Retinal pigment epithelial cell (primary cell): ENCODE measurements around the gene ST8SIA1.

Source experiments
- DNase-seq: peaks from one replicate; pipeline ENCODE4 v3.0.0-alpha.2; 2010; ENCODE audit warnings: low read depth
- H3K4me3 ChIP-seq: 2 replicates; pipeline ENCODE4 v1.5.1; 2011; ENCODE audit warnings: mild to moderate bottlenecking, low read length, control low read depth, moderate library complexity
- TF ChIP-seq, protein P1 (sequence below): conservative IDR thresholded peaks from 2 replicates; pipeline ENCODE4 v1.5.1; 2011; ENCODE audit warnings: low read depth, low read length, control low read depth, inconsistent platforms

The ST8SIA1 gene

DNA sequence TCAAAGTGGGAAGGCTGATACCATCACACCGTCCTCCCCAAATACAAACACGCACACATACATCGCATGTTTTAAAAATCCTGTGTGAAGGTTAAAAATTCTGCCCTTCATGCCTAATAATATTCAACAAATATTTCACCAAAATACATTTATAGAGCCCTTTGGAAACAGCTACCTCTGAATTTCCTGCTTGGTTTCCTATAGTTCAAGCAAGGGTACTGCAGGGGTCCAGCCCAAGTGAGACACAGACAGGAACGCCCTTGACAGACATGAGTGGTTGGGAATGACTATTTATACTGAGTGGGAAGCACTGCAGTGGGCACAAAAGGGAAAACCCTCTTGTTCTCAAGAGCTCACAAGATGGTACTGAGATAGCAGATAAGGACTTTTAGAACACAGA is 51.0 kb downstream of the ST8SIA1 start:
- H3K4me3 ChIP-seq: no peak overlapping the region
- TF ChIP-seq, protein P1, sequence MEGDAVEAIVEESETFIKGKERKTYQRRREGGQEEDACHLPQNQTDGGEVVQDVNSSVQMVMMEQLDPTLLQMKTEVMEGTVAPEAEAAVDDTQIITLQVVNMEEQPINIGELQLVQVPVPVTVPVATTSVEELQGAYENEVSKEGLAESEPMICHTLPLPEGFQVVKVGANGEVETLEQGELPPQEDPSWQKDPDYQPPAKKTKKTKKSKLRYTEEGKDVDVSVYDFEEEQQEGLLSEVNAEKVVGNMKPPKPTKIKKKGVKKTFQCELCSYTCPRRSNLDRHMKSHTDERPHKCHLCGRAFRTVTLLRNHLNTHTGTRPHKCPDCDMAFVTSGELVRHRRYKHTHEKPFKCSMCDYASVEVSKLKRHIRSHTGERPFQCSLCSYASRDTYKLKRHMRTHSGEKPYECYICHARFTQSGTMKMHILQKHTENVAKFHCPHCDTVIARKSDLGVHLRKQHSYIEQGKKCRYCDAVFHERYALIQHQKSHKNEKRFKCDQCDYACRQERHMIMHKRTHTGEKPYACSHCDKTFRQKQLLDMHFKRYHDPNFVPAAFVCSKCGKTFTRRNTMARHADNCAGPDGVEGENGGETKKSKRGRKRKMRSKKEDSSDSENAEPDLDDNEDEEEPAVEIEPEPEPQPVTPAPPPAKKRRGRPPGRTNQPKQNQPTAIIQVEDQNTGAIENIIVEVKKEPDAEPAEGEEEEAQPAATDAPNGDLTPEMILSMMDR: no peak
- DNase-seq: no peak

DNA sequence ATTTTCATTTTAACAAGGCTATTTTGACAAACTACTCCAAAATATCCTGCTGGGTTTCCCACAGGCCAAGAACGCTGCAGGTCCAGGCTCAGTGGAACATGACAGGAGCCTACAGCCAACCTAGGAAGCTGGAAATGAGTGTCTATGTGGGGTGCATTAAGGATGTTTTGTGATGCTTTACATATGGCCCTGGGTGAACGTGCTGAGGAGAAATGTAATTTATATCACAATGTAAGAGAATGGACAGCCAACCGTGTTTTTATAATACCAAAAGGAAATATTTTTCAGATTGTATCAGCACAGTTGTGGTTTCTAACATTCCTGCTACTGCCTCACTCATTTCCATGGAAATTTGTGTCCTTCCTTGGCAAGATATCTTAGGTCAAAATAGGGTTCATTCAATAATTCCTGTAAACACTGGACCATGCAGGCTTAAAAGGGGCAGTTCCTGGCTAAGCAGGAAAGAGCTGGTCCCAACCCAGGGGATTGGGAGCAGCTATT is 51.5 kb downstream of the ST8SIA1 start:
- TF ChIP-seq, protein P1: no peak
- peak; percentile 62 for DNase-seq
- H3K4me3 ChIP-seq: no peak overlapping the region

DNA sequence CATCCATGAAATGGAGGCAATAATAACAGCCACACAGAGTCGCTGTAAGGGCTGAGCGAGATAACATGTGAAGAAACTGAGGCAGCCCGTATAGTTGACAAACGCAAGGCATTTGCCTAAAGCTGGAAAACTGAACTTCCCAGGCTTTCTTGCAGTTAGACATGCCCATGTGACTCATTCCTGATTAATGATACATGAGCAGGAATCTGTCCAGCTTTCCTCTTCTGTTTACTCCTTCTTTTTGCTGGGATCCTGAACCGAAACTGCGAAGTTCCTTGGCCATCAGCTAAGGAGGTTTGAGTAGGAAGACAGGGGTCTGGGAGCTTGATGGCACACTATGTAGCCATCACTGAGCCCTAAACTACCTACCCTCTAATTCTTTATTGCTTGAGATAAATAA is 52.2 kb downstream of the ST8SIA1 start:
- peak; percentile 52 for DNase-seq
- TF ChIP-seq, protein P1: no peak
- no peak overlapping the region for H3K4me3 ChIP-seq

DNA sequence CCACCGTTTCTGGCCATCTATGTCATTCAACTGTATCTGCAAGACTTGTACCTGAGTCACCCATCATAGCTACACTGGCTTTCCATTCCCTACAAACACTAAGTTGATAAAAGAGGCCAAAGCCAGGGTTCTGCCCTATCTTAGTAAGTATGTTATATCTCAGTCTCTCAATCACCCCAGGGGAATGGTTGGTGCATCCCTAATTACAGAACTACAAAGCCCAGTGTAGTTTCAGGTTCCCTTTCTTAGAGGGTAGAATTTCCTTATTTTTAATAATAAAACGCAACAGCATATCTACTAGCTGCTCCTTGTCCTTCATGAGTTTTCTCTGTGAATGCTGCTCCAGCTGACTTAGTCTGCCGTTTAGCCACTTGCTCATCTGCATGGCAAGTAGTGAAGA is 57.6 kb downstream of the ST8SIA1 start:
- H3K4me3 ChIP-seq: no peak overlapping the region
- no peak for DNase-seq
- TF ChIP-seq, protein P1: no peak

DNA sequence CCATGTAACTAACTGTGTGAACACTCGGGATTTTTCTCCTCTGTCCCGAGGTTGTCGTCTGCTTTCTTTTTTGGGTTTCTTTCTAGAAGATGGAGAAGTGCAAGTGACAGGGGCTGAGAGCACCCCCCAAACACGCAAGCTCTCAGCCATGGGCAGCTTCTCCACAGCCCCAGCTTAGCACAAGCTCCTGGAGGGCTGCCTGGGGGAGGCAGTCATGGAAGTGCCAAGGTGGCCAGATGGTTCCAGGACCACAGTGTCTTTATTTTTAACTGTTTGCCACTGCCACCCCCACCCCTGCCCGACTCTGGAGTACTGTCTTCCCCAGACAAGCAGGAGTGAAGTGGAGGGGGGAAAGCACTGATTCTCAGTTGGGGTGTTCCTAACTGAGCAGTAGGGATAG is 58.2 kb downstream of the ST8SIA1 start:
- H3K4me3 ChIP-seq: no peak overlapping the region
- TF ChIP-seq, protein P1: no peak
- DNase-seq: no peak

DNA sequence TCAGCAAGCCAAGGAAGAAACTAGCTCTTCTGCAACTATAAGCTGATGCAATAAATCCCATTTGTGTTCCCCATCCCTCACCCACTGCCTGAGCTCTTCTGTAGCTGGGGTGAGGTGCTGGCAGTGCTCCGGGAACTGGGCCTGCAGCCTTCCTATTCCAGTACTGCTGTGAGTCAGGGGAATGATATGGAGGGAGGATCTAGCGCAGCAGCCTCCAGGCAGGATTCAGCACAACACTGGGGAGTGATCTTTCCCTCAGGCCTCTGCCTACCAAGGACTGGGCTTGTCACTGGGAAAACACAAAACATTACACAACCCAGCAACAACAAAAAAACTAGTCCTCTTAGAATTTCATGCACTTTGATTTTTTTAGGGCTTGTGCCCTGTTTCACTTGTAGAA is 58.7 kb downstream of the ST8SIA1 start:
- peak; percentile 88 for DNase-seq
- TF ChIP-seq, protein P1: no peak
- H3K4me3 ChIP-seq: no peak overlapping the region

DNA sequence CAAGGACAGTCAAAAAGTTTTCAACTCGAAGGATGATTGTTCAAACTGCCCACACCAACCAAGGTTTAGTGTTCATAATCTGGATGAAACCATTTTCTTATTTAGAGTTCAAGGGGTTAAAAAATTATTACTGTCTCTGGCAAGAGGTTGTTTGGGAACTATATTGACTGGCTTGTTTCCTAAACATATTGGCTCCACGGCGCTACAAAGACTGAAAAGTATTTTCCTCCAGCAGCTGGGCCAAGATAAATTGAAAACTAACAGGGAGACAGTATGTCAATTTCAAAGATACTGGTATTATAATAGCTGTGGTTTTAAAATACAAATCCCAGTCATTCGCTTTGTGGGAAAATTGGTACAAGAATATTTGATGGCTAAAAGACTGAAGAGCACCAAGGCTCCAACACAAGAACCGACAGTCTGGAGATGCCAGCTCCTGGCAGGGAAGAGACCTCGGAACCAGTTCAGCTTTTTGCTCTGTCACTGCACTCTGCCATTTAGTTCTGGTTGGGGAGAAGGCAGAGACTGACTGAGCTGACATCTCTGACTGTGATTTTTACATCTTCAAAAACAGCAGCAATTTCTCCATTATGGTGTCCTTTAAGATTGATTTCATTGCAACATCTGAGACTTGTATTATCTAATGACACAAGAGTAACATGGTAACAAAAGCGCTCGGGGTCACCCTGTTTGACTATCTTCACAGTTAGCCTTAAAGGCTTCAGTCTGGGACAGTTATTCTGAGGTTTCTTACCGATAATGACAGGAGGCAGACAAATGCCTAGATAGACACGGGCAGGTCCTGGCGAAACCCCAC is 62.0 kb downstream of the ST8SIA1 start:
- DNase-seq: no peak
- TF ChIP-seq, protein P1: no peak
- H3K4me3 ChIP-seq: no peak overlapping the region
